Spleen (tissue), 7 donors: ENCODE results near the gene NTSR1.

Experiments
- CTCF ChIP-seq, 11 experiments: fragments of 200-600 bp in 7 of 11; fragments of 450-650 bp in 4 of 11; sonication (generic) in 4 of 11; IDR thresholded peaks in 8 of 11; conservative IDR thresholded peaks in 3 of 11; 1 replicate in 7 of 11; 2 replicates in 4 of 11; pipeline versions ENCODE4 v1.4.0 to v1.8.0; 2016 to 2021; ENCODE audit warnings: antibody characterized with exemption in 11 of 11, inconsistent platforms in 4 of 11, mild to moderate bottlenecking in 1 of 11
- POLR2A ChIP-seq, 3 donors: fragments of 450-650 bp; IDR thresholded peaks; one replicate each; pipeline ENCODE4 v1.5.1; 2017; ENCODE audit warnings: antibody characterized with exemption in 3 of 3, mild to moderate bottlenecking in 1 of 3
- POLR2AphosphoS5 ChIP-seq, 3 donors: sonication (generic); formaldehyde crosslinking; IDR thresholded peaks; one replicate each; pipeline ENCODE4 v1.5.1; 2017; ENCODE audit warnings: antibody characterized with exemption in 3 of 3
- donor health status: DM: no; HTN: no; CAD: no; lungs with moderate emphysema.
- donor health status: DM: no; HTN: no; CAD: no.
- donor health status: DM: no; HTN: no; CAD: no.

- TF ChIP-seq CTCF (IDR thresholded peaks at IDR 0.05 in 8 of 11, conservative IDR thresholded peaks at IDR 0.05 in 3 of 11) (no peak), POLR2A (IDR thresholded peaks at IDR 0.05) (no peak), POLR2AphosphoS5 (IDR thresholded peaks at IDR 0.05) (no peak)
Observed at GRCh38 chr20:62735331-62735821, 26.7 kb downstream of the NTSR1 start.
